Measurements from ENCODE around the gene IL4. TPM values are rescaled to one million over a fixed set of nuclear protein-coding genes. Genes with fewer than 3 reads are reported as not detected.

IL4 gene
- total RNA-seq, 6 experiments from 2014 or later: not detected

DNA sequence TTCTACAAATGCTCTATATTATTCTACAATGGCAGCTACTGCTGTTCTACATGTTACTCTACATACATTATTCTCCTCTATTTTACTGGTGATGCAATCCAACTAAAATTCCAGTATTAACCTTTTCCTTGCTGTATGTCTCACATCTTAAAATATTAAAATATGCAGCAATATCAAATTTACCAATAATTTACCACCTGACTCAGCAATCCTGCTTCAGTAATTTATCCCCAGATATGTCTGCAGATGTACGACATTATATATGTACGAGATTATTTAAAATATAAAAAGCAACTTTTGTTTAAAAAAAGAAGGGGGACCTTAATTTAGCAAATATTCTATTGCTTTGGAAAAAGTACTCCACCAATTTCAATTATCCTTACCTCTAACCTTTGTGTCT lies 52.0 kb downstream of the IL4 start:
- H3K27ac Mint-ChIP-seq: no peak overlapping the region
- no peak for DNase-seq
- no peak overlapping the region for H3K4me3 Mint-ChIP-seq
- H3K4me1 Mint-ChIP-seq (ENCODE audit: low read depth): no peaks in the 10 kb centered on the region
- H3K9me3 Mint-ChIP-seq: no peaks in the 10 kb centered on the region
- H3K27me3 Mint-ChIP-seq (ENCODE audit: insufficient read depth): no peaks in the 10 kb centered on the region
- H3K36me3 Mint-ChIP-seq (ENCODE audit: low read depth): peaks cover 8% of the 10 kb centered on the region
- TF ChIP-seq, protein P1, sequence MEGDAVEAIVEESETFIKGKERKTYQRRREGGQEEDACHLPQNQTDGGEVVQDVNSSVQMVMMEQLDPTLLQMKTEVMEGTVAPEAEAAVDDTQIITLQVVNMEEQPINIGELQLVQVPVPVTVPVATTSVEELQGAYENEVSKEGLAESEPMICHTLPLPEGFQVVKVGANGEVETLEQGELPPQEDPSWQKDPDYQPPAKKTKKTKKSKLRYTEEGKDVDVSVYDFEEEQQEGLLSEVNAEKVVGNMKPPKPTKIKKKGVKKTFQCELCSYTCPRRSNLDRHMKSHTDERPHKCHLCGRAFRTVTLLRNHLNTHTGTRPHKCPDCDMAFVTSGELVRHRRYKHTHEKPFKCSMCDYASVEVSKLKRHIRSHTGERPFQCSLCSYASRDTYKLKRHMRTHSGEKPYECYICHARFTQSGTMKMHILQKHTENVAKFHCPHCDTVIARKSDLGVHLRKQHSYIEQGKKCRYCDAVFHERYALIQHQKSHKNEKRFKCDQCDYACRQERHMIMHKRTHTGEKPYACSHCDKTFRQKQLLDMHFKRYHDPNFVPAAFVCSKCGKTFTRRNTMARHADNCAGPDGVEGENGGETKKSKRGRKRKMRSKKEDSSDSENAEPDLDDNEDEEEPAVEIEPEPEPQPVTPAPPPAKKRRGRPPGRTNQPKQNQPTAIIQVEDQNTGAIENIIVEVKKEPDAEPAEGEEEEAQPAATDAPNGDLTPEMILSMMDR (IDR thresholded peaks at IDR 0.05): no peak

DNA sequence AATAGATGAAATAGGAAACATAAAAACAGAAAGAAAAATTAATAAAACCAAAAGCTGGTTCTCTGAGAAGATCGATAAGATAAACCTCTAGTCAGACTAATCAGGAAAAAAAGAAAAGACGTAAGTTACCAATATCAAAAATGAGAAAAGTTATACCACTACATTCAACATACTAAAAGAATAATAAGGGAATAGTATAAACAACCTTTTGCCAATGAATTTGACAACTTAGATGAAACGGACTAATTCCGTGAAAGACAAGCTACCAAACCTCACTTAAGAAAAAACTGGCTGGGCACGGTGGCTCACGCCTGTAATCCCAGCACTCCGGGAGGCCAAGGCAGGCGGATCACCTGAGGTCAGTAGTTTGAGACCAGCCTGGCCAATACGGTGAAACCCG lies 56.1 kb downstream of the IL4 start:
- Mint-ChIP-seq H3K27me3 (ENCODE audit: insufficient read depth) (no peaks in the 10 kb centered on the region), H3K4me1 (ENCODE audit: low read depth) (no peaks in the 10 kb centered on the region), H3K36me3 (ENCODE audit: low read depth) (no peaks in the 10 kb centered on the region), H3K4me3 (no peak overlapping the region), H3K9me3 (no peaks in the 10 kb centered on the region), H3K27ac (no peak overlapping the region)
- TF ChIP-seq, protein P1 (IDR thresholded peaks at IDR 0.05): no peak
- no peak for DNase-seq

Other genes with a start within 250 kb of the IL4 start
- gene IRF1, start 183.2 kb upstream of the IL4 start, total RNA-seq (2021; fragmentation: NEBNext Ultra II Directional; extraction: Animal tissue kit (Norgen Biotek cat#: 25700)): 10 to 100 TPM in 5 of 6 experiments, 1 to 10 TPM in 1; 9.8 to 19.7 (median 17.3) TPM
- not detected for gene IL5, start 130.5 kb upstream of the IL4 start, total RNA-seq (2021; fragmentation: NEBNext Ultra II Directional; extraction: Animal tissue kit (Norgen Biotek cat#: 25700))
- 10 to 100 TPM; 11.6 to 27.7 (median 12.8) TPM for gene RAD50, start 117.0 kb upstream of the IL4 start, total RNA-seq (2021; fragmentation: NEBNext Ultra II Directional; extraction: Animal tissue kit (Norgen Biotek cat#: 25700))
- not detected for gene IL13, start 15.8 kb upstream of the IL4 start, total RNA-seq (2021; fragmentation: NEBNext Ultra II Directional; extraction: Animal tissue kit (Norgen Biotek cat#: 25700))
- 10 to 100 TPM; 12.9 to 15.4 (median 14.9) TPM for gene KIF3A, start 63.6 kb downstream of the IL4 start, total RNA-seq (2021; fragmentation: NEBNext Ultra II Directional; extraction: Animal tissue kit (Norgen Biotek cat#: 25700))
- gene CCNI2, start 73.4 kb downstream of the IL4 start, total RNA-seq (2021; fragmentation: NEBNext Ultra II Directional; extraction: Animal tissue kit (Norgen Biotek cat#: 25700)): not detected
- 10 to 100 TPM; 53.9 to 67.1 (median 59.2) TPM for gene SEPTIN8, start 103.2 kb downstream of the IL4 start, total RNA-seq (2021; fragmentation: NEBNext Ultra II Directional; extraction: Animal tissue kit (Norgen Biotek cat#: 25700))
- not detected for gene SOWAHA, start 139.3 kb downstream of the IL4 start, total RNA-seq (2021; fragmentation: NEBNext Ultra II Directional; extraction: Animal tissue kit (Norgen Biotek cat#: 25700))
- 10 to 100 TPM in 1 of 6 experiments, 1 to 10 TPM in 5; 7.8 to 12.2 (median 8.6) TPM for gene SHROOM1, start 156.7 kb downstream of the IL4 start, total RNA-seq (2021; fragmentation: NEBNext Ultra II Directional; extraction: Animal tissue kit (Norgen Biotek cat#: 25700))
- under 1 TPM in 3 of 6 experiments, not detected in 3; 0.09 to 0.14 (median 0.12) TPM for gene GDF9, start 192.5 kb downstream of the IL4 start, total RNA-seq (2021; fragmentation: NEBNext Ultra II Directional; extraction: Animal tissue kit (Norgen Biotek cat#: 25700))
- gene UQCRQ, start 192.7 kb downstream of the IL4 start, total RNA-seq (2021; fragmentation: NEBNext Ultra II Directional; extraction: Animal tissue kit (Norgen Biotek cat#: 25700)): 100 to 1,000 TPM; 501 to 678 (median 615) TPM
- gene LEAP2, start 199.7 kb downstream of the IL4 start, total RNA-seq (2021; fragmentation: NEBNext Ultra II Directional; extraction: Animal tissue kit (Norgen Biotek cat#: 25700)): under 1 TPM; 0.09 to 0.51 (median 0.41) TPM

All from HFFc6 (cell line).